HEK293T (cell line): Measurements from ENCODE around the gene PGR.

Source experiments
- CTCF ChIA-PET: fragments of 350-600 bp; formaldehyde crosslinking; extraction: SDS; loops from one replicate; lab custom pipeline; 2021; ENCODE audit warnings: antibody characterized with exemption, inconsistent platforms; lab: Yijun Ruan, JAX
- POLR2A ChIA-PET: fragments of 350-600 bp; formaldehyde crosslinking; extraction: SDS; loops from one replicate; lab custom pipeline; 2020; ENCODE audit warnings: antibody characterized with exemption, inconsistent platforms; lab: Yijun Ruan, JAX
- DNase-seq: peaks from one replicate; pipeline ENCODE4 v3.0.0; 2012; ENCODE audit warnings: mixed read lengths; ENCODE audit errors: extremely low spot score
- ARNT ChIP-seq: fragments of 450-650 bp; IDR thresholded peaks from 2 replicates; pipeline ENCODE4 v1.6.1; 2017; ENCODE audit warnings: mild to moderate bottlenecking
- BHLHE40 ChIP-seq: fragments of 450-650 bp; IDR thresholded peaks from 2 replicates; pipeline ENCODE4 v1.6.1; 2016; ENCODE audit warnings: mild to moderate bottlenecking, moderate library complexity, borderline replicate concordance
- CTBP1 ChIP-seq: fragments of 450-650 bp; IDR thresholded peaks from 2 replicates; pipeline ENCODE4 v1.6.1; 2016; ENCODE audit warnings: borderline replicate concordance
- ELF4 ChIP-seq: fragments of 450-650 bp; IDR thresholded peaks from 2 replicates; pipeline ENCODE4 v1.6.1; 2017; ENCODE audit warnings: antibody characterized with exemption
- FOXA1 ChIP-seq: fragments of 450-650 bp; IDR thresholded peaks from 2 replicates; pipeline ENCODE4 v1.6.1; 2016; ENCODE audit warnings: mild to moderate bottlenecking
- FOXK2 ChIP-seq: fragments of 450-650 bp; IDR thresholded peaks from 2 replicates; pipeline ENCODE4 v1.6.1; 2016; ENCODE audit warnings: mild to moderate bottlenecking
- FOXM1 ChIP-seq: fragments of 450-650 bp; IDR thresholded peaks from 2 replicates; pipeline ENCODE4 v1.6.1; 2017; ENCODE audit warnings: mild to moderate bottlenecking, borderline replicate concordance
- HDGF ChIP-seq: fragments of 450-650 bp; IDR thresholded peaks from 2 replicates; pipeline ENCODE4 v1.6.1; 2017; ENCODE audit warnings: antibody characterized with exemption, borderline replicate concordance
- L3MBTL2 ChIP-seq: fragments of 450-650 bp; conservative IDR thresholded peaks from 2 replicates; pipeline ENCODE4 v1.6.1; 2016; ENCODE audit warnings: mild to moderate bottlenecking
- LEF1 ChIP-seq: fragments of 450-650 bp; IDR thresholded peaks from 2 replicates; pipeline ENCODE4 v1.6.1; 2017; ENCODE audit warnings: mild to moderate bottlenecking, borderline replicate concordance
- NFRKB ChIP-seq: fragments of 450-650 bp; IDR thresholded peaks from 2 replicates; pipeline ENCODE4 v1.6.1; 2016; ENCODE audit warnings: mild to moderate bottlenecking, moderate library complexity
- PKNOX1 ChIP-seq: fragments of 450-650 bp; IDR thresholded peaks from 2 replicates; pipeline ENCODE4 v1.6.1; 2016
- SP1 ChIP-seq: fragments of 450-650 bp; IDR thresholded peaks from 2 replicates; pipeline ENCODE4 v1.6.1; 2017
- SUZ12 ChIP-seq: fragments of 450-650 bp; IDR thresholded peaks from 2 replicates; pipeline ENCODE4 v1.6.1; 2016; ENCODE audit warnings: mild to moderate bottlenecking
- TARDBP ChIP-seq: fragments of 450-650 bp; IDR thresholded peaks from 2 replicates; pipeline ENCODE4 v1.6.1; 2016
- ZNF384 ChIP-seq: fragments of 450-650 bp; IDR thresholded peaks from 2 replicates; pipeline ENCODE4 v1.6.1; 2016

Gene PGR

GRCh38 chr11:101090679-101091270 is 38.8 kb downstream of the PGR start:
- no peak for DNase-seq
- ChIA-PET CTCF (no interaction called here), POLR2A (no interaction called here)
- TF ChIP-seq BHLHE40 (no peak), SUZ12 (no peak)

- TF ChIP-seq PKNOX1 (no peak), FOXA1 (no peak), FOXK2 (no peak), BHLHE40 (no peak), ARNT (no peak), FOXM1 (no peak), L3MBTL2 (no peak), ZNF384 (no peak)
- POLR2A ChIA-PET: no interaction called here
- no peak for DNase-seq
- CTCF ChIA-PET: interaction anchor here (0.6 kb wide), 1 partner anchor 9 kb away, joined by 5 read pairs; no protein-coding TSS in a partner anchor
These were observed 46.3 kb downstream of the PGR start for GRCh38 chr11:101083335-101083734.

- TF ChIP-seq HDGF: no peak
- TF ChIP-seq CTBP1: no peak
- no peak for TF ChIP-seq TARDBP
- no peak for TF ChIP-seq SP1
- TF ChIP-seq SUZ12: no peak
- no peak for TF ChIP-seq BHLHE40
- no peak for TF ChIP-seq ZNF384
- TF ChIP-seq ARNT: no peak
- TF ChIP-seq PKNOX1: no peak
- TF ChIP-seq FOXA1: no peak
- no peak for TF ChIP-seq NFRKB
- TF ChIP-seq L3MBTL2: no peak
- no peak for TF ChIP-seq LEF1
- TF ChIP-seq FOXK2: no peak
- TF ChIP-seq ELF4: no peak
- ChIA-PET CTCF (no interaction called here), POLR2A (no interaction called here)
- no peak for DNase-seq
These were observed 46.8 kb downstream of the PGR start for GRCh38 chr11:101082813-101083212.

DNA sequence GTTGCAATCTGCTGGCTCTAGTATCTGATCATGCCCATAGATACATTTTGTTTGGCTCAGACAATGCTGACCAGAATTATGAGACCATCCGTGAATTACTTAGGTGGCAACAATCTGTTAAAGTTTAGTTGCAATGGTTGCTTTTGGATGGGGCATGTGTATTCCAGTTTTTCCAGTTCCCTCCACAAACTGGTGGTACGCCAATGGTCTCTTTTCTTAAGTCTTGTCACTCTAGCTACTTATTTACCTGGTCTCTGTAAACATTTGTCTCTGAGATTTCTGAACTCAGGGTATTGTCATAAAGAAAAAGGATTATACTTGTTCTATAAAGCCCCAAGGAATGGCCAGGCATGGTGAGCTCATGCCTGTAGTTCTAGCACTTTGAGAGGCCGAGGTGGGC is 65.9 kb downstream of the PGR start:
- no peak for TF ChIP-seq BHLHE40
- TF ChIP-seq ZNF384: no peak
- TF ChIP-seq HDGF: no peak
- TF ChIP-seq FOXM1: no peak
- TF ChIP-seq FOXA1: no peak
- no peak for TF ChIP-seq ELF4
- TF ChIP-seq ARNT: no peak
- TF ChIP-seq SP1: no peak
- TF ChIP-seq LEF1: no peak
- TF ChIP-seq NFRKB: no peak
- TF ChIP-seq SUZ12: no peak
- TF ChIP-seq L3MBTL2: no peak
- TF ChIP-seq TARDBP: no peak
- no peak for TF ChIP-seq CTBP1
- no peak for TF ChIP-seq FOXK2
- no peak for TF ChIP-seq PKNOX1
- CTCF ChIA-PET: no interaction called here
- POLR2A ChIA-PET: no interaction called here
- DNase-seq: no peak

- POLR2A ChIA-PET: no interaction called here
- TF ChIP-seq FOXM1 (no peak), ARNT (no peak)
- DNase-seq: no peak
- CTCF ChIA-PET: no interaction called here
These were observed 68.0 kb downstream of the PGR start for GRCh38 chr11:101061606-101062005.

DNA sequence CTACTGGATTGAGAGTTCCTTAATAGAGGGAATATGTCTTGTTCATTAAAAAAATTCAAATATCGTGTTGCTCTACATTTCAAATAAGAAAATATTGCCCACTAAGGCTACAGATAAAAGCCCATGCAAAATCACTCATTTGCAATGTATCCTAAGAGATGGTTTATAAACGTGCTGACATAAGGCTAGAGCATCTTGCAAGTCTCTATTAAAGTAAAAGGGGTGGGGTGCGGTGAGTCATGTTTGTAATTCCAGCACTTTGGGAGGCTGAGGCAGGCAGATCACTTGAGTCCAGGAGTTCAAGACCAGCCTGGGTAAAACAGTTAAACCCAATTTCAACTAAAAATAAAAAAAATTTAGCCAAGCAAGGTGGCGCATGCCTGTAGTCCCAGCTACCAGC is 70.3 kb downstream of the PGR start:
- TF ChIP-seq ELF4 (no peak), SP1 (no peak), NFRKB (no peak), LEF1 (no peak), ARNT (no peak), FOXA1 (no peak), CTBP1 (no peak), ZNF384 (no peak), BHLHE40 (no peak)
- CTCF ChIA-PET: no interaction called here
- POLR2A ChIA-PET: no interaction called here
- DNase-seq: no peak

GRCh38 chr11:101053492-101053891 is 76.1 kb downstream of the PGR start:
- POLR2A ChIA-PET: no interaction called here
- DNase-seq: no peak
- TF ChIP-seq SP1: no peak
- TF ChIP-seq L3MBTL2: no peak
- no peak for TF ChIP-seq FOXA1
- TF ChIP-seq NFRKB: no peak
- TF ChIP-seq LEF1: no peak
- no peak for TF ChIP-seq ARNT
- no peak for TF ChIP-seq SUZ12
- no peak for TF ChIP-seq BHLHE40
- no peak for TF ChIP-seq FOXM1
- no peak for TF ChIP-seq FOXK2
- TF ChIP-seq CTBP1: no peak
- TF ChIP-seq ELF4: no peak
- TF ChIP-seq PKNOX1: no peak
- no peak for TF ChIP-seq TARDBP
- CTCF ChIA-PET: no interaction called here
